HG02571 (cell line): ENCODE measurements around the gene LIFR.

Experiments used
- ATAC-seq: cut with Tn5 transposase; IDR thresholded peaks from one replicate; pipeline ENCODE4 v1.9.1; 2021; ENCODE audit warnings: mild to moderate bottlenecking, moderate library complexity; ENCODE audit not compliant: unreplicated experiment

Gene LIFR

GRCh38 chr5:38467353-38468040 is 88.9 kb downstream of the LIFR start:
- no peak for ATAC-seq

- ATAC-seq = no peak
Measured at GRCh38 chr5:38466424-38467189, 89.8 kb downstream of the LIFR start.

- no peak for ATAC-seq
Measured at GRCh38 chr5:38465702-38466423, 90.6 kb downstream of the LIFR start.

GRCh38 chr5:38465061-38465460 is 91.4 kb downstream of the LIFR start:
- no peak for ATAC-seq

- no peak for ATAC-seq
Measured at GRCh38 chr5:38463634-38464521, 92.6 kb downstream of the LIFR start.

GRCh38 chr5:38462976-38463633 is 93.3 kb downstream of the LIFR start:
- ATAC-seq = no peak

GRCh38 chr5:38458174-38458573 is 98.3 kb downstream of the LIFR start:
- no peak for ATAC-seq

GRCh38 chr5:38456657-38457399 is 99.6 kb downstream of the LIFR start:
- no peak for ATAC-seq

- no peak for ATAC-seq
Measured at GRCh38 chr5:38455796-38456330, 100.6 kb downstream of the LIFR start.

GRCh38 chr5:38453921-38454320 is 102.5 kb downstream of the LIFR start:
- no peak for ATAC-seq

- peak; percentile 99 for ATAC-seq
Measured at GRCh38 chr5:38453506-38453905, 102.9 kb downstream of the LIFR start.

GRCh38 chr5:38452201-38452600 is 104.2 kb downstream of the LIFR start:
- no peak for ATAC-seq

GRCh38 chr5:38451074-38451725 is 105.2 kb downstream of the LIFR start:
- ATAC-seq = no peak

GRCh38 chr5:38450627-38451026 is 105.8 kb downstream of the LIFR start:
- no peak for ATAC-seq

- no peak for ATAC-seq
Measured at GRCh38 chr5:38448568-38449350, 107.7 kb downstream of the LIFR start.

- no peak for ATAC-seq
Measured at GRCh38 chr5:38447786-38448185, 108.7 kb downstream of the LIFR start.

- no peak for ATAC-seq
Measured at GRCh38 chr5:38447056-38447455, 109.4 kb downstream of the LIFR start.

- ATAC-seq = no peak
Measured at GRCh38 chr5:38446029-38446522, 110.4 kb downstream of the LIFR start.
